ENCODE data around the gene EMC10. TPM values are rescaled to one million over a fixed set of nuclear protein-coding genes. Genes with fewer than 3 reads are reported as not detected.
"Not testable (repeated sequence)": the region's sequence is repeated elsewhere in the genome, so short reads cannot be mapped to it uniquely, and the experiment has no call there.

EMC10 gene
- total and polyA plus RNA-seq, 5 donors, result 98.5 to 134 (median 105) TPM

DNA sequence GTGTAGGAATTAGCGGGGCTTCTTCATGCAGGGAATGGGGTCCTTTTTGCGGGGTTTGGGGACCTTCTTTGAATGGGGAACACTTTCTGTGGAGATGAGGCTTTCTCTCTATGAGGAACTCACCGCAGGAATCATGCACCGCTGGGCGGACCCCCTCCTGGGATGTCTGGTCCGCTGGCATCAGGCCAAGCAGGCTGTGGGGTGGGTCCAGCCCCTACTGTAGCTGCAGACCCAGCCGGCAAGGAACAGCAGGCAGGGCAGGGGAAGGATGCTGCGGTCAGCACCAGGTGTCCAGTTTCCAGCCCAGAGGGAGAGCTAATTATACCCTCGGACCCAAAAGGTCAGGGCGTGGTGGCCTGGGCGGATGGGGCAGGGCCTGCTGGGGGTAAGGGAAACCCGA is 41.8 kb upstream of the EMC10 start:
- H3K4me3 ChIP-seq (ENCODE audit: low read length), result no peak overlapping the region
- no peak overlapping the region for H3K27ac ChIP-seq (ENCODE audit: low read length)
- 26% methylated on average over 12 of the region's 12 CpGs for WGBS
- no peaks in the 10 kb centered on the region for H3K27me3 ChIP-seq (ENCODE audit: control insufficient read depth, insufficient read depth)
- no peaks in the 10 kb centered on the region for H3K4me1 ChIP-seq (ENCODE audit: control insufficient read depth, insufficient read depth, low read length)
- intact Hi-C loops (cut with DNase I), result no loop called here
- H3K9me3 ChIP-seq (ENCODE audit: control insufficient read depth, low read length), result no peaks in the 10 kb centered on the region
- ATAC-seq (no peak), DNase-seq (no peak)

GRCh38 chr19:50435221-50435620 is 41.1 kb upstream of the EMC10 start:
- Histone ChIP-seq H3K4me1 (ENCODE audit: control insufficient read depth, insufficient read depth, low read length) (no peaks in the 10 kb centered on the region), H3K9me3 (ENCODE audit: control insufficient read depth, low read length) (no peaks in the 10 kb centered on the region), H3K4me3 (ENCODE audit: low read length) (no peak overlapping the region), H3K27ac (ENCODE audit: low read length) (no peak overlapping the region), H3K27me3 (ENCODE audit: control insufficient read depth, insufficient read depth) (no peaks in the 10 kb centered on the region)
- intact Hi-C loops (cut with DNase I), result no loop called here
- DNase-seq, result no peak
- WGBS, result 77% methylated on average over 17 of the region's 17 CpGs
- ATAC-seq, result no peak

DNA sequence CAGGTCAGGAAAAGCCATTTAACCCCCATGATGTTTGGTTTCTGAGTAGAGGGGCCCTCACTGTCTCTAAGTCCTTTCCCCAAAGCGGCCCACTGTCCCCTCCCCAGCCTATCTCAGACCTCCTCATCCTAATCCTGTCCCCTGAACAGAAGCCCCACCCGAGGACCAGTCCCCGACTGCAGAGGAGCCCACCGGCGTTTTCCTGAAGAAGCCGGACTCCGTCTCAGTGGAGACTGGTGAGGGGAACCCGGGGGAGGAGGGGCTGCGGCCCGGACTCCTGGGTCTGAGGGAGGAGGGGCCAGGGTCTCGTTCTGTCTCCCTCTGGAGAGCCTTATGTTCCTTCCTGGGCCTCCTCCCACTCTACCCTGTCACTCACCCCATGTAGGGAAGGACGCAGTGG is 40.7 kb upstream of the EMC10 start:
- ATAC-seq, result no peak
- no peak overlapping the region for H3K27ac ChIP-seq (ENCODE audit: low read length)
- H3K4me1 ChIP-seq (ENCODE audit: control insufficient read depth, insufficient read depth, low read length), result no peaks in the 10 kb centered on the region

GRCh38 chr19:50437862-50438449 is 38.4 kb upstream of the EMC10 start:
- 90% methylated on average over 5 of the region's 5 CpGs for WGBS
- intact Hi-C loops (cut with DNase I), result no loop called here
- ATAC-seq (no peak), DNase-seq (no peak)
- no peaks in the 10 kb centered on the region for H3K27me3 ChIP-seq (ENCODE audit: control insufficient read depth, insufficient read depth)
- no peaks in the 10 kb centered on the region for H3K9me3 ChIP-seq (ENCODE audit: control insufficient read depth, low read length)
- no peak overlapping the region for H3K27ac ChIP-seq (ENCODE audit: low read length)
- no peaks in the 10 kb centered on the region for H3K4me1 ChIP-seq (ENCODE audit: control insufficient read depth, insufficient read depth, low read length)
- H3K4me3 ChIP-seq (ENCODE audit: low read length), result no peak overlapping the region

More for the DNA sequence above, 40.7 kb upstream of the EMC10 start:
- 66% methylated on average over 12 of the region's 12 CpGs for WGBS
- Histone ChIP-seq H3K4me3 (ENCODE audit: low read length) (no peak overlapping the region), H3K9me3 (ENCODE audit: control insufficient read depth, low read length) (no peaks in the 10 kb centered on the region), H3K27me3 (ENCODE audit: control insufficient read depth, insufficient read depth) (no peaks in the 10 kb centered on the region)
- DNase-seq, result no peak
- intact Hi-C loops (cut with DNase I), result no loop called here

DNA sequence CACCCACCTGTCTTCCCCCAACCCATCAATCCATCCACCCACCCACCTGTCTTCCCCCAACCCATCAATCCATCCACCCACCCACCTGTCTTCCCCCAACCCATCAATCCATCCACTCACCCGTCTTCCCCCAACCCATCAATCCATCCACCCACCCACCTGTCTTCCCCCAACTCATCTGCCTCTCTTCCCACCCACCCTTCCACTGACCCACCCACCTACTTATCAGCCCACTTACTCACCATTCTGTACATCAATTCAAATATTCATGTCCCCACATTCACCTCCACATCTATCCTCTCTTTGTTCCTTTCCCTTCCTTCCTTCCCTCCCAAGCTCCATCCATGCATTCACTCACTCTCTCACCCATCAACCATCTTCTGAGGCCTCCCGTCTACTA is 37.2 kb upstream of the EMC10 start:
- H3K4me1 ChIP-seq (ENCODE audit: control insufficient read depth, insufficient read depth, low read length); ATAC-seq; H3K27me3 ChIP-seq (ENCODE audit: control insufficient read depth, insufficient read depth); intact Hi-C loops (cut with DNase I); DNase-seq; H3K9me3 ChIP-seq (ENCODE audit: control insufficient read depth, low read length); H3K27ac ChIP-seq (ENCODE audit: low read length); H3K4me3 ChIP-seq (ENCODE audit: low read length): not testable (repeated sequence)
- WGBS, result 66% methylated on average over 2 of the region's 2 CpGs

- Histone ChIP-seq H3K4me3 (ENCODE audit: low read length) (no peak overlapping the region), H3K9me3 (ENCODE audit: control insufficient read depth, low read length) (no peaks in the 10 kb centered on the region), H3K27ac (ENCODE audit: low read length) (no peak overlapping the region), H3K4me1 (ENCODE audit: control insufficient read depth, insufficient read depth, low read length) (no peaks in the 10 kb centered on the region), H3K27me3 (ENCODE audit: control insufficient read depth, insufficient read depth) (no peaks in the 10 kb centered on the region)
- DNase-seq (no peak), ATAC-seq (no peak)
- intact Hi-C loops (cut with DNase I), result no loop called here
- 62% methylated on average over 1 of the region's 1 CpG for WGBS
Measured at GRCh38 chr19:50444059-50444458, 32.2 kb upstream of the EMC10 start.

DNA sequence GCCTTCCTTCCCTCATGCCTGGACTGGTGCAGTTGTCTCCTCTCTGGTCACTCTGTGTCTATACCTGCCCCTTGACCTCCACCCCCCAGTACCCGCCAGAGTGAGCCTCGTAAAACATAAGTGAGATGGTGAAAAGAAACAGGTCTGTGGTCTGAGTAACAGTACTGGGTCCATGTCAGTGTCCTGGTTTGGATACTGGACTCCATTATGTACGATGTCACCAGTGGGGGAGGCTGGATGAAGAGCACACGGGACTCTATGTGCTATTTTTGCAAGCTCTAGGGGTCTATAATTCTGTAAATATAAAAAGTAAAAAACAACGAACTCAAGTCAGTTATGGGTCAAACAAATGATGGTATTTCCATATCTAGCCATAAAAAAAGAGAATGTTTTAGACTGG is 29.3 kb upstream of the EMC10 start:
- Histone ChIP-seq H3K27ac (ENCODE audit: low read length) (no peak overlapping the region), H3K27me3 (ENCODE audit: control insufficient read depth, insufficient read depth) (no peaks in the 10 kb centered on the region), H3K4me3 (ENCODE audit: low read length) (no peak overlapping the region), H3K4me1 (ENCODE audit: control insufficient read depth, insufficient read depth, low read length) (no peaks in the 10 kb centered on the region), H3K9me3 (ENCODE audit: control insufficient read depth, low read length) (no peaks in the 10 kb centered on the region)
- ATAC-seq (no peak), DNase-seq (peak in 1 of 3 donors; percentile 33)
- intact Hi-C loops (cut with DNase I), result no loop called here
- 85% methylated on average over 5 of the region's 5 CpGs for WGBS

DNA sequence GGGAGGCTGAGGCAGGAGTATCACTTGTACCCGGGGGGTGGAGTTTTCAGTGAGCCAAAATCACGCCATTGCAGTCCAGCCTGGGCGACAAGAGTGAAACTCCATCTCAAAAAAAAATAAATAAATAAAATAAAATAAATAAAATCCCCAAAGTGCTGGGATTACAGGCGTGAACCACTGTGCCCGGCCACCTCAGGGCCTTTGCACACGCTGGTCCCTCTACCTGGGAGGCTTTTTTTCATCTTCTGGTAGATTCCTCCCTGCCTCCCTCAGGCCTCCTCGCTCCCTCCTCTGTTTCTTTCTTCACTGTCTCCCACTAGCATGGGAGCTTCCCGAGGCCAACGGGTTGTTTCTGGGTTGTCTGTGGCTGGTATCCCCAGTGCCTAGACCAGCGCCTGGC is 28.6 kb upstream of the EMC10 start:
- H3K9me3 ChIP-seq (ENCODE audit: control insufficient read depth, low read length), result no peaks in the 10 kb centered on the region
- intact Hi-C loops (cut with DNase I), result no loop called here
- H3K27me3 ChIP-seq (ENCODE audit: control insufficient read depth, insufficient read depth), result no peaks in the 10 kb centered on the region
- no peaks in the 10 kb centered on the region for H3K4me1 ChIP-seq (ENCODE audit: control insufficient read depth, insufficient read depth, low read length)
- DNase-seq (peak in 1 of 3 donors; percentile 9), ATAC-seq (no peak)
- no peak overlapping the region for H3K4me3 ChIP-seq (ENCODE audit: low read length)
- H3K27ac ChIP-seq (ENCODE audit: low read length), result no peak overlapping the region
- WGBS, result 96% methylated on average over 10 of the region's 10 CpGs

- H3K27me3 ChIP-seq (ENCODE audit: control insufficient read depth, insufficient read depth), result no peaks in the 10 kb centered on the region
- no peaks in the 10 kb centered on the region for H3K9me3 ChIP-seq (ENCODE audit: control insufficient read depth, low read length)
- ATAC-seq (no peak), DNase-seq (no peak)
- WGBS, result 77% methylated on average over 14 of the region's 14 CpGs
- H3K4me1 ChIP-seq (ENCODE audit: control insufficient read depth, insufficient read depth, low read length), result no peaks in the 10 kb centered on the region
- intact Hi-C loops (cut with DNase I), result no loop called here
- no peak overlapping the region for H3K4me3 ChIP-seq (ENCODE audit: low read length)
- H3K27ac ChIP-seq (ENCODE audit: low read length), result no peak overlapping the region
Measured at GRCh38 chr19:50449236-50449899, 26.9 kb upstream of the EMC10 start.

DNA sequence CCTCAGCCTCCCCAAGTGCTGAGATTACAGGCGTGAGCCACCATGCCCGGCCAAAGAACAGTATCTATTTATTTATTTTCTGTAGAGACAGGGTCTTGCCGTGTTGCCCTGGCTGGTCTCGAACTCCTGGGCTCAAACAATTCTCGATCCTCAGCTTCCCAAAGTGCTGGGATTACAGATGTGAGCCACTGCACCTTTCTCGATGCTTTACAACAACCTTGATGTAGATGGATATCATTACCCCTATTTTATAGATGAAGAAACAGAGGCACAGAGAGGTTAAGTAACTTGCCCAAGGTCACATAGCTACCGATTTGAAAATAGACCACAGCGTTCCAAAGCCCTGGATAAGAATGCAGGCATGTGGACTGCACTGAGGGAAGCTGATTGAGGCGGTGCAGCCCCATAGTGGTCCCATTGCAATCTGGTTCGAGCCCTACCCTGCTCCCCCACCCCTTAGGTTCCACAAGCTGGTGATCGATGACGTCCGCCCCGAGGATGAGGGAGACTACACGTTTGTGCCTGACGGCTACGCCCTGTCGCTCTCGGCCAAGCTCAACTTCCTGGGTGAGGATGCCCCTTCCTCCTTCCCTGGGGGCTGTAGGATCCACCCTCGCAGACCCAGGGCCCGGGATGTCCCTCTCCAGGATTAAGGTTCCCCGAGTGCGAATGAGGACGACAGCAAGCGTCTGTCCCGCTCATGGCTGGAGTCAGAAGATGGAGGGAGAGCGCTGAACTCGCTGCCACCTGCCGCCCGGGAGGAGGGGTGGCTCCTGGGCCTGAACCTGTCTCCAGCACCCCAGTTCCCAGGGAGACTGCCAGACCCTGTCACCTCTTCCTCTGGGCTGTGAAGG is 25.7 kb upstream of the EMC10 start:
- Histone ChIP-seq H3K27ac (ENCODE audit: low read length) (no peak overlapping the region), H3K27me3 (ENCODE audit: control insufficient read depth, insufficient read depth) (no peaks in the 10 kb centered on the region), H3K9me3 (ENCODE audit: control insufficient read depth, low read length) (no peaks in the 10 kb centered on the region), H3K4me1 (ENCODE audit: control insufficient read depth, insufficient read depth, low read length) (no peaks in the 10 kb centered on the region), H3K4me3 (ENCODE audit: low read length) (no peak overlapping the region)
- WGBS, result 57% methylated on average over 30 of the region's 30 CpGs
- intact Hi-C loops (cut with DNase I), result loop anchor here in 1 of 4 donors (10.0 kb wide), 1 partner anchor 86 kb away; the partner anchor contains the start of gene NAPSA
- ATAC-seq (no peak), DNase-seq (peak in 1 of 3 donors; percentile 15)

- ATAC-seq (no peak), DNase-seq (peak in 1 of 3 donors; percentile 32)
- Histone ChIP-seq H3K27me3 (ENCODE audit: control insufficient read depth, insufficient read depth) (no peaks in the 10 kb centered on the region), H3K27ac (ENCODE audit: low read length) (no peak overlapping the region), H3K9me3 (ENCODE audit: control insufficient read depth, low read length) (no peaks in the 10 kb centered on the region), H3K4me3 (ENCODE audit: low read length) (no peak overlapping the region), H3K4me1 (ENCODE audit: control insufficient read depth, insufficient read depth, low read length) (no peaks in the 10 kb centered on the region)
- intact Hi-C loops (cut with DNase I), result loop anchor here in 1 of 4 donors (10.0 kb wide), 1 partner anchor 86 kb away; the partner anchor contains the start of gene NAPSA
- 40% methylated on average over 13 of the region's 13 CpGs for WGBS
Measured at GRCh38 chr19:50451223-50451534, 25.1 kb upstream of the EMC10 start.

Measured in right cardiac atrium (tissue), 5 donors.